HL-60 (cell line): ENCODE results near the gene MYLK4.

ENCODE experiments used
- CTCF ChIP-seq: IDR thresholded peaks from one replicate; pipeline ENCODE4 v1.5.1; 2011; ENCODE audit warnings: low read length, control low read depth, inconsistent platforms; ENCODE audit not compliant: insufficient read depth
- GABPA ChIP-seq: IDR thresholded peaks from 2 replicates; pipeline ENCODE4 v1.6.1; 2012; ENCODE audit warnings: low read depth
- POLR2AphosphoS5 ChIP-seq: IDR thresholded peaks from 2 replicates; pipeline ENCODE4 v1.6.1; 2012; ENCODE audit warnings: low read depth
- REST ChIP-seq: IDR thresholded peaks from 2 replicates; pipeline ENCODE4 v1.6.1; 2012; ENCODE audit warnings: low read depth; ENCODE audit not compliant: insufficient replicate concordance

GRCh38 chr6:2763876-2764540, 13.3 kb upstream of the MYLK4 start:
- TF ChIP-seq CTCF (no peak), REST (no peak), POLR2AphosphoS5 (no peak), GABPA (no peak)
